Activated naive CD4-positive, alpha-beta T cell treated with anti-CD3 and anti-CD28 coated beads, Interleukin-2, amount 50 U/mL, for 24 hours (primary cell): Measurements from ENCODE around the gene SYT3.
"Not testable (repeated sequence)": the region's sequence is repeated elsewhere in the genome, so short reads cannot be mapped to it uniquely, and the experiment has no call there.

Experiments
- H3K27ac Mint-ChIP-seq: one replicate; pipeline ENCODE4 v1.8.0; 2021; ENCODE audit warnings: mild to moderate bottlenecking, mixed read lengths
- H3K27me3 Mint-ChIP-seq: one replicate; pipeline ENCODE4 v1.8.0; 2021; ENCODE audit warnings: mixed read lengths
- H3K36me3 Mint-ChIP-seq: one replicate; pipeline ENCODE4 v1.8.0; 2021; ENCODE audit warnings: mixed read lengths
- H3K4me1 Mint-ChIP-seq: one replicate; pipeline ENCODE4 v1.8.0; 2021; ENCODE audit warnings: mixed read lengths
- H3K4me3 Mint-ChIP-seq: one replicate; pipeline ENCODE4 v1.8.0; 2021; ENCODE audit warnings: mild to moderate bottlenecking, mixed read lengths
- H3K9me3 Mint-ChIP-seq: one replicate; pipeline ENCODE4 v1.8.0; 2021; ENCODE audit warnings: mixed read lengths

The SYT3 gene

DNA sequence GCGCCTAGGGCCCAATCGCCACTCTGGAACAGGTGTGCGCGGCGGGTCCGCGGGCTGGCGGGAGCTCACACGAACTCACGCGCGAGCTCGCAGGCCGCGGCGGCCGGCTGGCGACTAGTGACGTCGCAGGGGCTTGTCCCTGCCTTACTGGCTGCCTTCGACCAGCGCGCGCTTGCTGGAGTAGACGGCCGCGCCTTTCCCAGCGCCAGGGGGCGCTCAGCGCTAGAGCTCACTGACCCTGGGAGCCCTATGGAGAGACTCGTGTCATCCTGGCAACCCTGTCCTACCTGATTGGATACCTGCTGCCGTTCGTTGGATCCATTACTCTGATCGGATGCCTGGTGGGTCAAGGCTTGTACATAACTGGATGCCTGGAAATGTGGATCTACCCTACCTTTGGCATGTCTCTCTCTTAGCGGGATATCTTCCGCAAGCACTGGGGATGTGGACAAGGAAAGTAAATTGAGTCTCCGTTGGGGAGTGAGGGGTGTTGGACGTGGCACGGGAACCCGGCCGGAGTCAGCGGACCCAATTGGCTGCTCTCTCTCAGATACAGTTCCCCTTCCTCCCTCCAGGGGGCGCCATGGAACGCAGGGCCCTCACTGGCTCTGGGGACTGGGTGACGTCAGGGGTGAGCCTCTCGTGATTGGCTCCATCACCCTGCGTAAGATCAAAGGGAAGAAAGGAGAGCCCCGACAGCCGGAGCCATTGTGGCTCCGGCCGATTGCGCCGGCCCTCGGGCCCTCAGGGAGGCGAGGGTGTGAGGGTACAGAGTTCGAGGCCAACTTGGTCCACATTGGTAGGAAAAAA lies 35.2 kb downstream of the SYT3 start:
- peaks cover 12% of the 10 kb centered on the region for H3K4me1 Mint-ChIP-seq
- not testable (repeated sequence) for H3K36me3 Mint-ChIP-seq, H3K27ac Mint-ChIP-seq, H3K9me3 Mint-ChIP-seq, H3K4me3 Mint-ChIP-seq
- peaks cover 34% of the 10 kb centered on the region for H3K27me3 Mint-ChIP-seq

- Mint-ChIP-seq H3K27me3 (peaks cover 28% of the 10 kb centered on the region), H3K36me3 (peaks cover 2% of the 10 kb centered on the region), H3K9me3 (peaks cover 7% of the 10 kb centered on the region), H3K4me1 (peaks cover 7% of the 10 kb centered on the region), H3K27ac (no peak overlapping the region), H3K4me3 (no peak overlapping the region)
Observed at GRCh38 chr19:50602935-50603334, 36.7 kb downstream of the SYT3 start.

GRCh38 chr19:50602496-50602895 lies 37.2 kb downstream of the SYT3 start:
- Mint-ChIP-seq H3K9me3 (peaks cover 5% of the 10 kb centered on the region), H3K4me1 (peaks cover 4% of the 10 kb centered on the region), H3K36me3 (peaks cover under 1% of the 10 kb centered on the region), H3K27ac (no peak overlapping the region), H3K4me3 (no peak overlapping the region), H3K27me3 (peaks cover 25% of the 10 kb centered on the region)

- Mint-ChIP-seq H3K27ac (no peak overlapping the region), H3K9me3 (peaks cover under 1% of the 10 kb centered on the region)
Observed at GRCh38 chr19:50602089-50602422, 37.6 kb downstream of the SYT3 start.

DNA sequence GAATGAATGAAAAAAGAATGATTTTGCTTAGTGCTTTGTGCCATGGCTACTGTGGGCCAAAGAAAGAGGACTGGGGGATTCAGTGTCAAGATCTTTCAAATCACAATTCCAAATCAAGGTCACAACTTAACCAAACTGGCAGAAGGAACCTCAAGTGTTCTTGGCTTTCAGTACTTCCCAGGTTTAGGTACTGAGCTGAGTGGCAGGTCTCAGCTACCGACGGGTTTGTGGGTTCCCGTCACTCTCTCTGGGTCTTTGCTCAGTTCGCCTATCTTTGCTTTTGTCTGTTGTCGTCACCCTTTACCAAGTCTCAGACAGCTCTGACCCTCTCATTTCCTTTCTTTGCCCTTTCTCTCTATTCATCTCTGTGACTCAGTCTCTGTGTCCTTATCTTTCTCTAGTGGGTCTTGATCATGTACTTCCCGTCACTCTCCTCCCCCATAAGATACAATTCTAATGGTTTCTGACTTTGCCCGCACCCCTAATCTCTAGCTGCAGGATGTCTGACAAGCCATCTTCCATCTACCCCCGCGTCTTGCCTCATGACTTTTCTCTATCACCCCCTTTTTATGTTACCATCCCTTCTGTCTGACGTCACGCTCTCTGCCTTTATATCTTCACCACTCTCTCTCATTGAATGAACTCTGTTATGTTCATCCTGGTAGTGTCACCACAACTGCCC lies 38.1 kb downstream of the SYT3 start:
- H3K27me3 Mint-ChIP-seq = peaks cover 20% of the 10 kb centered on the region
- H3K36me3 Mint-ChIP-seq = no peaks in the 10 kb centered on the region
- no peaks in the 10 kb centered on the region for H3K9me3 Mint-ChIP-seq
- H3K4me1 Mint-ChIP-seq = no peaks in the 10 kb centered on the region
- H3K27ac Mint-ChIP-seq = no peak overlapping the region
- no peak overlapping the region for H3K4me3 Mint-ChIP-seq

More at GRCh38 chr19:50602089-50602422, 37.6 kb downstream of the SYT3 start:
- Mint-ChIP-seq H3K4me1 (peaks cover under 1% of the 10 kb centered on the region), H3K4me3 (no peak overlapping the region), H3K27me3 (peaks cover 21% of the 10 kb centered on the region), H3K36me3 (no peaks in the 10 kb centered on the region)

DNA sequence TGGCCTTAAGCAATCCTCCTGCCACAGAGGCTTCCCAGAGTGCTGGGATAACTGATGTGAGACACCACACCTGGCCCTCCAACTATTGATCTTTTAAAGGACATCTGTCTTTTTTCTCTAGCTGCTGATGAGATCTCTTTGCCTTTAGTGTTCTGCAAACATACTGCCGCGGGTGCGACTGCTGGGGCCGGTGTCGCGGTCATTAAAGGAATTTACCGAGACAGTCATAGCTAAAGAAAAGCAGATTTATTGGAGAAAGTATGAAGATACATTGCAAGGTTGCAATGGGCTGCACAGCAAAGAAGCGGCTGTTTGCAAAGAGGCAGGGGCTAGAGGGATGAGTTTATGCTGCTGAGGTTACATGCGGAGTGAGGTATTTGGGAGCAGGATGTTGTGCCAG lies 40.3 kb downstream of the SYT3 start:
- Mint-ChIP-seq H3K4me3 (no peak overlapping the region), H3K36me3 (no peaks in the 10 kb centered on the region), H3K27ac (no peak overlapping the region), H3K4me1 (no peaks in the 10 kb centered on the region), H3K9me3 (no peaks in the 10 kb centered on the region), H3K27me3 (peaks cover 25% of the 10 kb centered on the region)

- H3K4me3 Mint-ChIP-seq = no peak overlapping the region
- no peak overlapping the region for H3K27ac Mint-ChIP-seq
- no peaks in the 10 kb centered on the region for H3K9me3 Mint-ChIP-seq
- no peaks in the 10 kb centered on the region for H3K4me1 Mint-ChIP-seq
- H3K27me3 Mint-ChIP-seq = peaks cover 9% of the 10 kb centered on the region
- H3K36me3 Mint-ChIP-seq = no peaks in the 10 kb centered on the region
Observed at GRCh38 chr19:50590191-50590590, 49.5 kb downstream of the SYT3 start.

DNA sequence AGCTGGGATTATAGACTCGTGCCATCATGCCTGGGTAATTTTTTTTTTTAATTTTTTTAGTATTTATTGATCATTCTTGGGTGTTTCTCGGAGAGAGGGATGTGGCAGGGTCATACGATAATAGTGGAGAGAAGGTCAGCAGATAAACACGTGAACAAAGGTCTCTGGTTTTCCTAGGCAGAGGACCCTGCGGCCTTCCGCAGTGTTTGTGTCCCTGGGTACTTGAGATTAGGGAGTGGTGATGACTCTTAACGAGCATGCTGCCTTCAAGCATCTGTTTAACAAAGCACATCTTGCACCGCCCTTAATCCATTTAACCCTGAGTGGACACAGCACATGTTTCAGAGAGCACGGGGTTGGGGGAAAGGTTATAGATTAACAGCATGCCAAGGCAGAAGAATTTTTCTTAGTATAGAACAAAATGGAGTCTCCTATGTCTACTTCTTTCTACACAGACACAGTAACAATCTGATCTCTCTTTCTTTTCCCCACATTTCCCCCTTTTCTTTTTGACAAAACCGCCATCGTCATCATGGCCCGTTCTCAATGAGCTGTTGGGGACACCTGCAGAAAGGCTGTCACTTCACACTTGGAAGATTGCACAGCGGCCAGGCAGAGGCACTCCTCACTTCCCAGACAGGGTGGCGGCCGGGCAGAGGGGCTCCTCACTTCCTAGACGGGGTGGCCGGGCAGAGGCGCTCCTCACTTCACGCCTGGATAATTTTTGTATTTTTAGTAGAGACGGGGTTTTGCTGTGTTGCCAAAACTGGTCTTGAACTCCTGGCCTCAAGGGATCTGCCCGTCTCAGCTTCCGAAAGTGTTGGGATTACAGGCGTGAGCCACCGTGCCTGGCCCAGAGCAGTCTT lies 57.7 kb downstream of the SYT3 start:
- H3K27me3 Mint-ChIP-seq, H3K4me1 Mint-ChIP-seq, H3K9me3 Mint-ChIP-seq, H3K27ac Mint-ChIP-seq, H3K4me3 Mint-ChIP-seq, H3K36me3 Mint-ChIP-seq: not testable (repeated sequence)

DNA sequence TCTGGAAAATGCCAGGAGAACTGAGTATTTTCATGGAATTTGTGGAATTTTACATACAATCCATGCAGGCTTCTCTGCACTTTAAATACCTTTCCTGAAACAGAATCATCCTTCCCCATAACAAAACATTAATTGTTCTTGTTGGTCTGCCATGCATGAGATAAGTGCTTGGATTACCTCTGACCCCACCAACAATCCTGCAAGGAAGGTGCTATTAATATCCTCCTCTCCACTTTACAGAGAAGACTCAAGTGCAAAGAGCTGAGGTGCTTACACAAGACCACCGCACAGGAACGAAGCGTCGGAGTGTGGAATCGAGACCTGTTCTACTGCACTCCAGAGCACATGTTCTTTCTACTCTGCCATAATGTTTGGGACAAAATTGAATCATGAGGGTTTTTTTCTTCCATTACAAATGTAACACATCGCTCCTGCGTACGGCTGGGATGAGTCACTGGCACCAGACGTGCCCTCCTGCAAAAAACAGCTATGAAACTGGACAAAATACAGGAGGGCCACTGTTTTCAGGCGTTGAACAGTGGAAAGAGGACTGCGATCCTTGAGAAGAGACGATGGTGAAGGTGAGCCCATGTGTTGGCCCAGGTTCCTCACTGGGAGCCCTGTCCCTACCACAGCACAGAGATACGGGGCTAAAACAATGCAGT lies 58.6 kb downstream of the SYT3 start:
- no peak overlapping the region for H3K27ac Mint-ChIP-seq
- no peaks in the 10 kb centered on the region for H3K4me1 Mint-ChIP-seq
- peaks cover 1% of the 10 kb centered on the region for H3K27me3 Mint-ChIP-seq
- H3K36me3 Mint-ChIP-seq = no peaks in the 10 kb centered on the region
- H3K9me3 Mint-ChIP-seq = no peaks in the 10 kb centered on the region
- H3K4me3 Mint-ChIP-seq = no peak overlapping the region

DNA sequence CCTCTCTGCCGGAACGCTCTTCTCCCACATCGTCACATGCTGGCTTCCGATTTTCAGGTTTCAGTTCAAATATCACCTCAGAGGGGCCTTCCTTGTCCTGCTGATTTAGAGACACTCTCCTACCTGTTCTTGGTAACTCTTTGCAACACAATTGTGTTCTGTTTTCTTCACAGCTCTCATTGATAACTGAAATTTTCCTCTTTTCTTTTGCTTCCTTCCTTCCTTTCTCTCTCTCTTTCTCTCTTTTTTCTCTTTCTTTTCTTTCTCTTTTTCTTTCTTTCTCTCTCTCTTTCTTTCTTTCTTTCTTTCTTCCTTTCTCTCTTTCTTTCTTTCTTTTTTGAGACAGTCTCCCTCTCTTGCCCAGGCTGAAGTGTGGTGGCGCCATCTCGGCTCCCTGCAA lies 59.4 kb downstream of the SYT3 start:
- Mint-ChIP-seq H3K4me1 (no peaks in the 10 kb centered on the region), H3K36me3 (no peaks in the 10 kb centered on the region), H3K27ac (no peak overlapping the region), H3K27me3 (peaks cover 1% of the 10 kb centered on the region), H3K4me3 (no peak overlapping the region), H3K9me3 (no peaks in the 10 kb centered on the region)

DNA sequence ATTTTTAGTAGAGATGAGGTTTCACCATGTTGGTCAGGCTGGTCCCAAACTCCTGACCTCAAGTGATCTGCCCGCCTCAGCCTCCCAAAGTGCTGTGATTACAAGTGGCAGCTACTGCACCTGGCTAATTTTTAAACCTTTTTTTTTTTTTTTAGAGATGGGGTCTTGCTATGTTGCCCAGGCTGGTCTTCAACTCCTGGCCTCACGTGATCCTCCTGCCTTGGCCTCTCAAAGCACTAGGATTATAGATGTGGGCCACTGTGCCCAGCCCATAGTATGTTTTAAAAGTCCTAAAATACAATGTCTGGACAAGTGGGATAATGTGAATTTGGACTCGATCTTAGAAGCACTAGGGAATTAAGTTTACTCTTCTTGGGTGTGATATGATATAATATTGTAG lies 62.9 kb downstream of the SYT3 start:
- not testable (repeated sequence) for H3K27ac Mint-ChIP-seq, H3K27me3 Mint-ChIP-seq, H3K9me3 Mint-ChIP-seq, H3K4me1 Mint-ChIP-seq, H3K36me3 Mint-ChIP-seq, H3K4me3 Mint-ChIP-seq

- Mint-ChIP-seq H3K9me3 (no peaks in the 10 kb centered on the region), H3K27me3 (peaks cover 15% of the 10 kb centered on the region), H3K36me3 (no peaks in the 10 kb centered on the region), H3K27ac (no peak overlapping the region), H3K4me3 (no peak overlapping the region), H3K4me1 (no peaks in the 10 kb centered on the region)
Observed at GRCh38 chr19:50573741-50574461, 65.8 kb downstream of the SYT3 start.
